HCT116 (cell line): ENCODE measurements around the gene PI16.

ENCODE experiments used
- EGR1 ChIP-seq: IDR thresholded peaks from 2 replicates; pipeline ENCODE4 v1.6.1; 2012; ENCODE audit warnings: low read depth
- EZH2phosphoT487 ChIP-seq: fragments of 200-600 bp; IDR thresholded peaks from 2 replicates; pipeline ENCODE4 v1.6.1; 2018; ENCODE audit warnings: antibody characterized with exemption, borderline replicate concordance
- POLR2AphosphoS5 ChIP-seq: IDR thresholded peaks from 2 replicates; pipeline ENCODE4 v1.6.1; 2011; ENCODE audit warnings: mild to moderate bottlenecking, low read depth, low read length, moderate library complexity
- RAD21 ChIP-seq: IDR thresholded peaks from 2 replicates; pipeline ENCODE4 v1.6.1; 2012; ENCODE audit warnings: low read depth, mild to moderate bottlenecking
- SIN3A ChIP-seq: IDR thresholded peaks from 2 replicates; pipeline ENCODE4 v1.6.1; 2012; ENCODE audit warnings: low read depth
- TF ChIP-seq, protein P1 (sequence below), 3 experiments: fragments of 200-600 bp in 1 of 3; sonication (generic) in 1 of 3; IDR thresholded peaks in 2 of 3; conservative IDR thresholded peaks in 1 of 3; 2 replicates each; pipeline ENCODE4 v1.5.1; 2012 to 2017; ENCODE audit warnings: low read depth in 2 of 3, low read length in 2 of 3, antibody characterized with exemption in 1 of 3, borderline replicate concordance in 1 of 3, control low read depth in 1 of 3, mild to moderate bottlenecking in 1 of 3, mixed read lengths in 1 of 3, mixed run types in 1 of 3, moderate library complexity in 1 of 3; ENCODE audit not compliant: insufficient read depth in 1 of 3

DNA sequence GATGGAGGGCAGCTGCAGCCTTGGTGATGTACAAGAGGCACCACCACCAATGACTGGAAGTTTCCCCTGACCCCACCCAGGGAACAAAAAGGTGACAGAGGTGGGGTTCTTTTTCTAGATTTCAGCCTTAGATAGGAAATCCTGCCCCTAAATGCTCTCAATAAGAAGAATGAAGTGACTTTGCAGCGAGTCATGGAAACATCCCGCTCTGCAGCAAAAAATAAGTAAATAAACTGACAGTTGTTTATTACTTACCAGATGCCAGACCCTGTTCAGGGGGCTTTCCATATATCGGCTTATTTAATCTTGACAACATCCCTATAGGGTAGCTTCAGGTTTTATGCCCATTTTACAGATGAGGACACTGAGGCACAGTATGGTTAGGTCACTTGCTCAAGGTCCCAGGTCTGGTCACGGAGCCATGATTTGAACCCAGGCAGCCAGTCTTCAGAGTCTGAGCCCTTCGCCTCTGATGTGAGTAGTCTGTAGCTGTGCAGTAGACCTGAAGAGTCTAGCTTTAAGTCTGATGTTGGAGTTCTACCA is 49.6 kb upstream of the PI16 start:
- TF ChIP-seq RAD21 (no peak), EGR1 (no peak), POLR2AphosphoS5 (no peak), EZH2phosphoT487 (no peak), SIN3A (no peak)
- TF ChIP-seq, protein P1, sequence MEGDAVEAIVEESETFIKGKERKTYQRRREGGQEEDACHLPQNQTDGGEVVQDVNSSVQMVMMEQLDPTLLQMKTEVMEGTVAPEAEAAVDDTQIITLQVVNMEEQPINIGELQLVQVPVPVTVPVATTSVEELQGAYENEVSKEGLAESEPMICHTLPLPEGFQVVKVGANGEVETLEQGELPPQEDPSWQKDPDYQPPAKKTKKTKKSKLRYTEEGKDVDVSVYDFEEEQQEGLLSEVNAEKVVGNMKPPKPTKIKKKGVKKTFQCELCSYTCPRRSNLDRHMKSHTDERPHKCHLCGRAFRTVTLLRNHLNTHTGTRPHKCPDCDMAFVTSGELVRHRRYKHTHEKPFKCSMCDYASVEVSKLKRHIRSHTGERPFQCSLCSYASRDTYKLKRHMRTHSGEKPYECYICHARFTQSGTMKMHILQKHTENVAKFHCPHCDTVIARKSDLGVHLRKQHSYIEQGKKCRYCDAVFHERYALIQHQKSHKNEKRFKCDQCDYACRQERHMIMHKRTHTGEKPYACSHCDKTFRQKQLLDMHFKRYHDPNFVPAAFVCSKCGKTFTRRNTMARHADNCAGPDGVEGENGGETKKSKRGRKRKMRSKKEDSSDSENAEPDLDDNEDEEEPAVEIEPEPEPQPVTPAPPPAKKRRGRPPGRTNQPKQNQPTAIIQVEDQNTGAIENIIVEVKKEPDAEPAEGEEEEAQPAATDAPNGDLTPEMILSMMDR (IDR thresholded peaks at IDR 0.05 in 2 of 3, conservative IDR thresholded peaks at IDR 0.05 in 1 of 3; ENCODE audit: borderline replicate concordance in 1 of 3, insufficient read depth in 1 of 3, low read depth in 2 of 3, low read length in 2 of 3) = no peak
